Smooth muscle cell (in vitro differentiated cells): ENCODE results near the gene PRKAR1A. TPM values are rescaled to one million over a fixed set of nuclear protein-coding genes. Genes with fewer than 3 reads are reported as not detected.

Experiments used
- DNase-seq: peaks from one replicate; lab custom pipeline; 2025; ENCODE audit not compliant: unreplicated experiment; lab: John Stamatoyannopoulos, UW
- H2AFZ ChIP-seq: fragments of 200-600 bp; sonication (generic); 2 replicates; pipeline ENCODE4 v1.6.0; 2016; ENCODE audit warnings: antibody characterized with exemption, low read depth, mild to moderate bottlenecking
- H3F3A ChIP-seq: fragments of 200-600 bp; sonication (generic); 2 replicates; pipeline ENCODE4 v1.6.0; 2017; ENCODE audit warnings: antibody characterized with exemption, low read depth
- H3K27ac ChIP-seq: fragments of 200-600 bp; sonication (generic); 2 replicates; pipeline ENCODE4 v1.5.1; 2016; ENCODE audit warnings: low read depth, mild to moderate bottlenecking
- H3K27me3 ChIP-seq: fragments of 200-600 bp; sonication (generic); 2 replicates; pipeline ENCODE4 v1.6.1; 2016; ENCODE audit warnings: low read depth, mild to moderate bottlenecking
- H3K36me3 ChIP-seq: fragments of 200-600 bp; sonication (generic); 2 replicates; pipeline ENCODE4 v1.5.1; 2016; ENCODE audit warnings: low read depth
- H3K4me1 ChIP-seq: fragments of 200-600 bp; sonication (generic); 2 replicates; pipeline ENCODE4 v1.5.1; 2016; ENCODE audit warnings: low read depth
- H3K4me2 ChIP-seq: fragments of 200-600 bp; sonication (generic); 2 replicates; pipeline ENCODE4 v1.6.0; 2016; ENCODE audit warnings: mild to moderate bottlenecking
- H3K4me3 ChIP-seq: fragments of 200-600 bp; sonication (generic); 2 replicates; pipeline ENCODE4 v1.5.1; 2016; ENCODE audit warnings: mild to moderate bottlenecking
- H3K79me2 ChIP-seq: fragments of 200-600 bp; sonication (generic); 2 replicates; pipeline ENCODE4 v1.6.0; 2016; ENCODE audit warnings: low read depth, mild to moderate bottlenecking
- H3K9ac ChIP-seq: fragments of 200-600 bp; sonication (generic); 2 replicates; pipeline ENCODE4 v1.6.0; 2016; ENCODE audit warnings: low read depth
- H3K9me3 ChIP-seq: fragments of 200-600 bp; sonication (generic); replicated peaks from 2 replicates; pipeline ENCODE4 v1.5.1; 2016; ENCODE audit warnings: low read depth
- H4K20me1 ChIP-seq: fragments of 200-600 bp; sonication (generic); 2 replicates; pipeline ENCODE4 v1.6.0; 2016; ENCODE audit warnings: low read depth
- CTCF ChIP-seq: fragments of 200-600 bp; sonication (generic); IDR thresholded peaks from 2 replicates; pipeline ENCODE4 v1.5.1; 2017; ENCODE audit warnings: borderline replicate concordance, mild to moderate bottlenecking, antibody characterized with exemption; ENCODE audit not compliant: insufficient read depth, poor library complexity, severe bottlenecking
- WGBS: methylation state at CpG from one replicate; pipeline ENCODE4 v1.1.7; 2016; ENCODE audit warnings: low lambda C conversion rate; 5-methylcytosine and 5-hydroxymethylcytosine counted together
- polyA plus RNA-seq: library from polyadenylated mRNA; unstranded; fragments of >200 nt; fragmentation: Nextera tagmentation; extraction: Ambion mirVana; gene quantifications from 2 replicates; pipeline ENCODE4 v1.2.1, GENCODE V29; 2016
- total RNA-seq: library from RNA; depleted of rRNA; stranded (reverse); fragments of >200 nt; gene quantifications from 2 replicates; pipeline ENCODE4 v1.2.3, GENCODE V29; 2014

PRKAR1A gene
- total and polyA plus RNA-seq, 2 experiments from 2014 or later, result 302 to 340 TPM

- no peaks in the 10 kb centered on the region for H3K9me3 ChIP-seq
- H3K79me2 ChIP-seq, result peaks cover 85% of the 10 kb centered on the region
- H2AFZ ChIP-seq, result no peak overlapping the region
- TF ChIP-seq CTCF, result no peak
- H3K36me3 ChIP-seq, result peaks cover 33% of the 10 kb centered on the region
- peaks cover 100% of the 10 kb centered on the region for H4K20me1 ChIP-seq
- no peaks in the 10 kb centered on the region for H3K4me1 ChIP-seq
- no peak overlapping the region for H3K27ac ChIP-seq
- H3K27me3 ChIP-seq, result no peaks in the 10 kb centered on the region
- no peaks in the 10 kb centered on the region for H3F3A ChIP-seq
- no peak for DNase-seq
- no peak overlapping the region for H3K4me2 ChIP-seq
- no peak overlapping the region for H3K4me3 ChIP-seq
- no peak overlapping the region for H3K9ac ChIP-seq
Observed at GRCh38 chr17:68522266-68522665, 10.0 kb downstream of the PRKAR1A start.

GRCh38 chr17:68526548-68526947, 14.3 kb downstream of the PRKAR1A start:
- DNase-seq, result no peak
- Histone ChIP-seq H4K20me1 (peaks cover 97% of the 10 kb centered on the region), H3K9ac (no peak overlapping the region), H3K27ac (no peak overlapping the region), H3K4me1 (no peaks in the 10 kb centered on the region), H3F3A (no peaks in the 10 kb centered on the region), H3K4me3 (no peak overlapping the region), H3K9me3 (no peaks in the 10 kb centered on the region), H3K27me3 (no peaks in the 10 kb centered on the region), H3K4me2 (no peak overlapping the region), H3K36me3 (peaks cover 64% of the 10 kb centered on the region), H2AFZ (no peak overlapping the region), H3K79me2 (peaks cover 45% of the 10 kb centered on the region)
- no peak for TF ChIP-seq CTCF
- 90% methylated on average over 3 of the region's 3 CpGs for WGBS

GRCh38 chr17:68527314-68527713, 15.1 kb downstream of the PRKAR1A start:
- H3K4me3 ChIP-seq, result no peak overlapping the region
- H3K9me3 ChIP-seq, result no peaks in the 10 kb centered on the region
- no peak for TF ChIP-seq CTCF
- WGBS, result 96% methylated on average over 4 of the region's 4 CpGs
- no peak for DNase-seq
- H3K9ac ChIP-seq, result no peak overlapping the region
- H2AFZ ChIP-seq, result no peak overlapping the region
- no peaks in the 10 kb centered on the region for H3K4me1 ChIP-seq
- no peak overlapping the region for H3K27ac ChIP-seq
- peaks cover 64% of the 10 kb centered on the region for H3K36me3 ChIP-seq
- peaks cover 94% of the 10 kb centered on the region for H4K20me1 ChIP-seq
- H3F3A ChIP-seq, result no peaks in the 10 kb centered on the region
- H3K27me3 ChIP-seq, result no peaks in the 10 kb centered on the region
- no peak overlapping the region for H3K4me2 ChIP-seq
- H3K79me2 ChIP-seq, result peaks cover 37% of the 10 kb centered on the region

DNA sequence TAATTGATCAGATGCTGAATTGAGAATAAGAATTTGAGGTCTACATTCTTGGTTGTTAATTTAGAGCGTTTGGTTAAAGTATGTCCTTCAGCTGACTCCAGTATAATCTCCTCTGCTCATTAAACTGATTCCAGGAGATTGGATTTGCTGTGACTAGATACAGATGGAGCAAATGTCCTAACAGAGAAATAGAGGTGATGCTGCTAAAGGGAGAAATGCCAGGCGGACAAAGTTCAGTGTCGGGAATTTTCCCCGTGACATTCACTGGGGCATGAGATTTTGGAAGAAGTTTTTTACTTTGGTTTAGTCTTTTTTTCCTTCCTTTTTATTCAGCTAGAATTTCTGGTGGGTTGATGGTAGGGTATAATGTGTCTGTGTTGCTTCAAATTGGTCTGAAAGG, 19.0 kb downstream of the PRKAR1A start:
- no peak overlapping the region for H3K9ac ChIP-seq
- H3K4me2 ChIP-seq, result no peak overlapping the region
- peaks cover 92% of the 10 kb centered on the region for H4K20me1 ChIP-seq
- H3K79me2 ChIP-seq, result peaks cover 3% of the 10 kb centered on the region
- H2AFZ ChIP-seq, result no peak overlapping the region
- no peaks in the 10 kb centered on the region for H3K9me3 ChIP-seq
- no peak for TF ChIP-seq CTCF
- H3K4me1 ChIP-seq, result no peaks in the 10 kb centered on the region
- WGBS, result 93% methylated on average over 4 of the region's 4 CpGs
- H3F3A ChIP-seq, result peaks cover 5% of the 10 kb centered on the region
- H3K36me3 ChIP-seq, result peaks cover 40% of the 10 kb centered on the region
- no peaks in the 10 kb centered on the region for H3K27me3 ChIP-seq
- DNase-seq, result no peak
- H3K27ac ChIP-seq, result no peak overlapping the region
- no peak overlapping the region for H3K4me3 ChIP-seq
